IPS-18a (cell line): ENCODE data around the gene AP1S1.
A peak's percentile ranks its signal among the peaks of the same experiment; 100 is the strongest.

Experiments used
- H3K27ac ChIP-seq: one replicate; pipeline ENCODE4 v1.5.1; 2013; ENCODE audit warnings: low read length
- H3K27me3 ChIP-seq: one replicate; pipeline ENCODE4 v1.6.1; 2013; ENCODE audit warnings: mild to moderate bottlenecking, low read length; ENCODE audit not compliant: control insufficient read depth, insufficient read depth
- H3K36me3 ChIP-seq: one replicate; pipeline ENCODE4 v1.6.1; 2013; ENCODE audit warnings: low read depth, low read length; ENCODE audit not compliant: control insufficient read depth
- H3K4me1 ChIP-seq: one replicate; pipeline ENCODE4 v1.6.1; 2013; ENCODE audit warnings: low read depth, low read length; ENCODE audit not compliant: control insufficient read depth
- H3K4me3 ChIP-seq: one replicate; pipeline ENCODE4 v1.5.1; 2013; ENCODE audit warnings: low read length
- H3K9ac ChIP-seq: one replicate; pipeline ENCODE4 v1.6.1; 2013; ENCODE audit warnings: mild to moderate bottlenecking, low read length, moderate library complexity
- H3K9me3 ChIP-seq: one replicate; pipeline ENCODE4 v1.6.1; 2013; ENCODE audit warnings: low read depth, low read length; ENCODE audit not compliant: control insufficient read depth

Gene AP1S1

DNA sequence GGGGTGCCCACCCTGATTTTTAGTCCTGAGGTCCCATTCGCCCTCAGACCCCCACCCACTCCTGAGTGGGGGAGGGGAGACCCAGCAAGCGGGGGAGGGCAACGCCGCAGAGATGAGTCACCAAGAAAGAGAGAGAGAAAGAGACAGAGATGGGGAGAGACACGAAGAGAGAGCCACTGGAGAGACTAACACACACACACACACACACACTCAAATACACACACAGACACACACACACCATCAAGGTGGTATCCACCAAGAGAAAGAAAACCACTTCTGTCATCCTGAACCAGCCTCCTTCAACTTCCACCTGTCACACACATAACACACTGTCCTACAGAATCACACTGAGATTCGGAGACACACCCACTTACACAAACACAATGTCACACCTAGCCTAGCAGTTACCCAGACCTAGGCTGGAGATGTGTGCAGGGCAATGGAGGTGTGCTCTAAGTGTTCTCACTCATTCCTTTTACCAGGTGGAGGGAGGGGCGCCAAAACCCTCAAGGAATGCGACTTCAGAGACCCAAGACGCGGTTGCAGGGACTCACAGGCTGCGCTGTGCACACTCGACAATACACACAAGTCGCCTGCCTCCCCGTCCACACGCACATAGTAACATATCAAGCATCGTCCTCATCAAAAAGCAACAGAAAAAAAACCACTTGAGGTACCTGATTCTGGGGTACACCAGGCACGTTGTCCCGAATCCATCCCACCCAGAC is 15.0 kb downstream of the AP1S1 start:
- H3K4me3 ChIP-seq, result peak overlapping the region; percentile 49
- peaks cover 96% of the 10 kb centered on the region for H3K27me3 ChIP-seq
- no peaks in the 10 kb centered on the region for H3K9me3 ChIP-seq
- H3K9ac ChIP-seq, result no peak overlapping the region
- H3K4me1 ChIP-seq, result peaks cover 53% of the 10 kb centered on the region
- H3K27ac ChIP-seq, result no peak overlapping the region
- H3K36me3 ChIP-seq, result no peaks in the 10 kb centered on the region

DNA sequence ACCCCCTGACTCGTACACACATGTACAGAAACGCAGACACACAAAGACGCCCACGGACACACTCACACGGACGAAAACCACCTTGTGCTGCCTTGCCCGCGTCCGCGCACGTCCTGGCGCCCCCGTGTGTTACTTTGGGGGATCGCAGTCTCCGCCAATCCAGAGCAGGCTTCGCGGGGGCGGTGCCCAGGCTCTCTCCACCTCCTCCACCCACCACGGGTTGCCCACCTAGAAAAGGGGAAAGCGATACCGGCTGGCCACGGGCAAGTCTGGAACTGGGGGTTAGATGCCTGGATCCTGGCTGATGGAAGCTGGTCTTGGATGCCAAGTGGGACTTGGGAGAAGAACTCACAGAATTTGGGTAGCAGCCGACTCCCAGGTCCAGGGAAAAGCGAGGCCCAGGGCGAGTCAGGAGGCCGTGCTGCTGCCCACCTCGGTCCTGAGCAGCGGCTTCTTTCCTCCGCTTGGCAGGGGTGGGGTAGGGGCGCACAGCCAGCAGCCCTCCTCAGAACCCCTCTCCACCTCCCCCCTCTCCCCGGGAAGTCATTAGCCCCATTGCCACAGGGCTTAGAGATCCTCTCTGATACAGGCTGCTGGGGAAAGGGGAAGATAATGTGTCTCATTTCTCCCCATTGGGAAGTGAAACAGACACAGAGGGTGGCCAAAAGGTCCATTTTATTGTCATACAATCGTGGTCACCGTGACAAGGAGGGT is 15.7 kb downstream of the AP1S1 start:
- Histone ChIP-seq H3K9me3 (no peaks in the 10 kb centered on the region), H3K4me3 (peak overlapping the region; percentile 42), H3K4me1 (peaks cover 48% of the 10 kb centered on the region), H3K9ac (no peak overlapping the region), H3K27ac (no peak overlapping the region), H3K36me3 (no peaks in the 10 kb centered on the region), H3K27me3 (peaks cover 96% of the 10 kb centered on the region)

DNA sequence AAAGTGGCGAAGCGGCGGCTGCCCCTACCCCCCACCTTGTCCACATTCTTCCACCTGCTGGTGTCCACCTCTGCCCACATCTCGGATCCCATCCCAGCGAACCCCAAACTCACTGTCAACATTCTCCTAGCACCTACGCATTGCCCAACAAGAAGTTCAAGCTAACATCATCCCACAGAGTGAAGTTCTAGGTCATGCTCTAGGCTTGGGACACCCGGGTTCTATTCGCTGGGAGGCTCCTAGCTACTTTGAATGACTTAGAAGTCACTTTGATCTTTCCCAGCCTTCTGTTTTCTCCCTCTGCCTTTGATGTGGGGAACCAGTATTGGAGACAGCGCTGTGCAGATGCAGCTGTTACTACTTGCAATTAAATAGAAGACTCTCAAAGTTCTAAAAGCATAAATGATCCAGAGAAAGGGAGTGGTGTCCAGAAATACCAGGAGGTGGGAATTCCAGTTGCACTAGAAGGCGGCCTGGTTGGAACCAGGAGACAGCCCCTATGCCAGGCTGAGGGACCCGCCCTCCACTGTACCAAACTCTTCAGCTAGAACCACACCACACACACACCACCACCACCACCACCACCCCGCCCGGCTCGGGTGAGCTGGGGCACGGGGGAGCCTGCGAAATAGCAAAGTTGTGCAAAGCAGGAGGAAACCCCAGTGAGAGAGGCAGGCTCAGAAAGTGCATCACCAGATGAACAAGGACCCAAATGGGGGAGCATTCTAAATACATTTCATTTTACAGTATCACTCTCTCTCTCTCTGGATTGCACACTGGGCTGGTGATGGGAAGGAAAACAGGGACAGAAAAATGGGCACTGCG is 16.6 kb downstream of the AP1S1 start:
- Histone ChIP-seq H3K4me1 (peaks cover 44% of the 10 kb centered on the region), H3K4me3 (no peak overlapping the region), H3K27ac (no peak overlapping the region), H3K27me3 (peaks cover 97% of the 10 kb centered on the region), H3K36me3 (no peaks in the 10 kb centered on the region), H3K9ac (no peak overlapping the region), H3K9me3 (no peaks in the 10 kb centered on the region)

DNA sequence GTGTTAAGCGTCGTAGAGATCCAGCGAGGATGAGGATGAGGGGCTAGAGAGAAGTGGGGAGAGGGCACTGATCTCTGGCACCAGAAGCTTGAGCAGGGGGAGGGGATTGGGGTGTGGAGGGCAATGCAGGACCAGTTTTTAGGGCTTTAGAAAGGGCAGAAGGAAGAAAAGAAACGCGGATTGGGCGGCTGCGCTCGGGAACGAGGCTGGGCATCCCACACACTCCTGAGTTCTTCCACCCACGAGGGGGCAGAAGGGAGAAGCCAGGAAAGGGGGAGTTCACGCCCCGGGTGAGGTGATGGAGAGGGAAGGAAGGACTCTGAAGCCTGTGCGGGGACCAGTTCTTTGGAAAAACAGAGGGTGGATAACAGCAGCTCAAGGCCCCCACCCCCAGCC is 17.2 kb downstream of the AP1S1 start:
- peaks cover 98% of the 10 kb centered on the region for H3K27me3 ChIP-seq
- no peaks in the 10 kb centered on the region for H3K9me3 ChIP-seq
- H3K9ac ChIP-seq, result no peak overlapping the region
- peak overlapping the region; percentile 46 for H3K4me3 ChIP-seq
- H3K27ac ChIP-seq, result no peak overlapping the region
- H3K36me3 ChIP-seq, result no peaks in the 10 kb centered on the region
- H3K4me1 ChIP-seq, result peaks cover 41% of the 10 kb centered on the region

DNA sequence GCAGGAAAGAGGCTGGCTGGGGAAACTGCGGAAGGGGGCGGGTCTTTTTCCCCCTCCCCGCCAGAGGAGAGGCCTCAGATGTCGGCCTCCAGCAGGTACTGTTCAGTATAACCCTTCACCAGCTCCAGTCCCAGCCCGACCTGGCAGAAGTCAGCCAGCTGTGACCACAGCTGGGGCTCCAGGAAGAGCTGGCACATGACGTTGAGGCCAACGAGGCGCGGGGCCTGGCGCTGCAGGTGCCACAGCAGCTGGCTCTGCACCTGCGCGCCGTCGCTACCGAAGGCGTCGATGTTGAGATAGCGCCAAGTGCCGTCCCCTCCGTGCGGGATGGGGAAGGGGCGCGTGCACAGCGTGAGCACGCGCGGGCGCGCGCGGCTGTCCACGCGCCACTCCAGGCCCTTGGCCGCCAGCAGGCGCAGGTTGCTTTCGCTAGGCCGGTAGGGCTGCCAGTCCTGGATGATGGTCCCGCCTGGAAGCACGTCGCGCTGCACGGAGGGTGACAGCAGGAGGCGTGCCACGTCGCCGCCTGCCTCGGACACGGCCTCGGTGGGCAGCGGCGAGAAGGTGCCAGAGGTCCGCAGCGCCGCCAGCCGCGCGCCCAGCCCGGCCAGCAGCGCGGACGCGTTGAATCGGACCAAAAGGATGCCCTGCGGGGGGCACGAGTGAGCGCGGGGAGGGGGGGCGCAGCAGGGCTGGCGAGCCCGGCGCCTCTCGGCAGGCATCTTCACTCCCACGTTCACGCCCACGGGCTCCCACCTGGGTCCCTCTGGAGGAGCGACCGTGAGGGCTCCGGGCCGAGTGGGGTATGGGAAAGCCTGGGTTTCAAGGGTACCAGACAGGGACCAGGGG is 18.0 kb downstream of the AP1S1 start:
- peak overlapping the region; percentile 46 for H3K4me3 ChIP-seq
- no peak overlapping the region for H3K9ac ChIP-seq
- H3K36me3 ChIP-seq, result no peaks in the 10 kb centered on the region
- peaks cover 100% of the 10 kb centered on the region for H3K27me3 ChIP-seq
- no peak overlapping the region for H3K27ac ChIP-seq
- H3K4me1 ChIP-seq, result peaks cover 37% of the 10 kb centered on the region
- H3K9me3 ChIP-seq, result no peaks in the 10 kb centered on the region

DNA sequence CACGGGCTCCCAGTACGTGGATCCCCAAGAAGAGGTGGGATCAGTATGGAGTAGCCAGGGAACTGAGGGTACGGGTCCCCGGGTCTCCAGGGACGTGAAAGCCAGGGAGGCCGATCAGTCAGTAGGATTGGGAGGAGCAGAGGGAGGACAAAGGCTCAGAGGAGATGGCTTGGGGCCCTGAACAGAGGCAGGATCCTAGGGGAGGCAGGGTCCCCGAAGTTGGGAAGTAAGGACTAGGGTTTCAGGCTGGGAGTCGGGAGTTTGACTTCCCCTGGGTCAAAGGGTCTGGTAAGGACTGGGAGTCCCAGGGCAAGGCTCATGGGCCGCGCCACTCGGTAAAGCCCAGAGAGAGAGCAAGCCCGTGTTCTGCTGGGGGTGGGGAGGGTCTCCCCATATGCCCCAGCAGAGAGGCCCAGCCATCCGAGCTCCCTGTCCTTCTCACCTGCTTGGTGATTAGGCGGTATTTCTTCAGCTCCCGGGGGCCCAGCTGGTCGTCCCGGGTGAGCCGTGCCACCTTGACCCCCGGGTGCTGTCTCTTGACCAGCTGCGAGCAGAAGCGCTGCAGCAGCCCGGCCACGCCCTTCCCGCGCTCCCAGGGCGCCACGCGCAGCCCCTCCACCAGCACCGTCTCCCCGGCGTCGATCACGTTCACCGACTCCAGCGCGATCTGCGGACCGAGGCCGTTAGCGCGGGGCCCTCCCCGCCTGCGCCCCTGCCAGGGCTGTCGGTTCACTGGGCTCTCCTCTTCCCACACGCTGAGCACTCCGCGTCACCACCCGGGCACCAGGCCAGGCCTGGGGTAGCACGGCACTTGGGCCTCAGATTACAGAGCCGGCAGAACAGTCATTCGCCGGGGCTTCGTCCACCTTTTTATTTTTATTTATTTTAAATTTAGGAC is 18.8 kb downstream of the AP1S1 start:
- Histone ChIP-seq H3K27me3 (peaks cover 100% of the 10 kb centered on the region), H3K9ac (no peak overlapping the region), H3K4me1 (peaks cover 31% of the 10 kb centered on the region), H3K27ac (no peak overlapping the region), H3K9me3 (no peaks in the 10 kb centered on the region), H3K4me3 (peak overlapping the region; percentile 46), H3K36me3 (no peaks in the 10 kb centered on the region)

DNA sequence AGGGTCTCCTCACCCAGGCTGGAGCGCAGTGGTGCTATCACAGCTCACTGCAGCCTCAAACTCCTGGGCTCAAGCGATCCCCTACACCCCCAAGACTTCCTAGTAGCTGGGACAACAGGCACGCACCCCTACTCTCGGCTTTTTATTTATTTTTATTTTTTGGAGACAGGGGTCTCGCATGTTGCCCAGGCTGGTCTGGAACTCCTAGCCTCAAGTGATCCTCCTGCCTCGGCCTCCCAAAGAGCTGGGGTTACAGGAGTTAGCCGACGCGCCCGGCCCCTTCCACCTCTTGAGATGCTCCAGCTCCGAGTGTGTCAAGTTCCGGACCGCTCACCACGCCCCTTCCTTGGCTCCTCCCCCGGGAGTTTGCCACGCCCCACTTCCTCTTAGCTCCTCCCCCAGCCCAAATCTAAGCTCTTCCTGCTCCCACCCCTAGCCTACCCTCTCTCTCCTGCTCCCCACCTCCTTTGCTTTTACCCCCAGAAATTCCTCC is 19.5 kb downstream of the AP1S1 start:
- no peaks in the 10 kb centered on the region for H3K36me3 ChIP-seq
- H3K4me3 ChIP-seq, result peak overlapping the region; percentile 59
- H3K4me1 ChIP-seq, result peaks cover 25% of the 10 kb centered on the region
- H3K27ac ChIP-seq, result no peak overlapping the region
- peaks cover 100% of the 10 kb centered on the region for H3K27me3 ChIP-seq
- no peaks in the 10 kb centered on the region for H3K9me3 ChIP-seq
- H3K9ac ChIP-seq, result no peak overlapping the region

DNA sequence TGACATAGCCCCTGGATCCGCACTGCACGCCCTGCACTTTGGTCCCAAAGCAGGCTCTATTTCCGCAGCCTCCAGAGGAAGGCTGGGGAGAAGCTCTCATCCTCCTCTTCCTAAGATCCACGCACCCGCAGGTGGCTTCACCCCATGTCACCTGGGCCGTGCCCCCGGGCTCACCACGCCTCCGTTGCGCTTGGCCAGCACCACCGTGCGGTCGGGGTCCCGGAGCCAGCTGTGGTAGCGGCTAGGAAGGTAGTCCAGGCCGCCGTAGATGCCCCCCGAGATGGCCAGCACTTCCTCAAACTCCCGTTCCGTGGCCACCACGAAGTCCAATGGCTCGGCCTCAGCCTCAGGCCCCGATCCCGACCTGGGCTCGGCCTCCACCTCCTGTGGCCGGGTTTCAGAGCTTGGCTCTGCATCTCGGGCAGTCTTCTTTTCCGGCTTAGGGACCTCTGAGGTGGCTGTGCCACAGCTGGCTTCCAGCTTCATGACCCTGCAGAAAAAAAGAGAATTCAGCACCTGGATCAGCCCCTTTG is 20.1 kb downstream of the AP1S1 start:
- Histone ChIP-seq H3K4me1 (peaks cover 21% of the 10 kb centered on the region), H3K36me3 (no peaks in the 10 kb centered on the region), H3K27ac (no peak overlapping the region), H3K4me3 (peak overlapping the region; percentile 59), H3K27me3 (peaks cover 99% of the 10 kb centered on the region), H3K9ac (no peak overlapping the region), H3K9me3 (no peaks in the 10 kb centered on the region)

DNA sequence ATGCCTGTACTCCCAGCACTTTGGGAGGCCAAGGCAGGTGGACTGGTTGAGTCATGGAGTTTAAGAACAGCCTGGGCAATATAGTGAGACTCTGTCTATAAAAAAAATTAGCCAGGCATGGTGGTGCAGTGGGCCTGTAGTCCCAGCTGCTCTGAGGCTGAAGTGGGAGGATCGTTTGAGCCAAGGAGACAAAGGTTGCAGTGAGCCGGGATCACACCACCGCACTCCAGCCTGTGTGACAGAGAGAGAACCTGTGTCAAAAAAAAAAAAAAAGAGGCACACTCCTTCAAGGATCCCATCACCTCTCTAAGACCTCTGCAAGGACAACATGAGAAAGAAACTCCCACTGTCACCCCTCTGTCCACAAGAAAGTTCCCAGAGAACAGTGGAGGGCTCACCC is 21.4 kb downstream of the AP1S1 start:
- no peaks in the 10 kb centered on the region for H3K36me3 ChIP-seq
- H3K27me3 ChIP-seq, result peaks cover 99% of the 10 kb centered on the region
- H3K27ac ChIP-seq, result no peak overlapping the region
- H3K9ac ChIP-seq, result no peak overlapping the region
- no peak overlapping the region for H3K4me3 ChIP-seq
- H3K4me1 ChIP-seq, result peaks cover 15% of the 10 kb centered on the region
- H3K9me3 ChIP-seq, result no peaks in the 10 kb centered on the region

DNA sequence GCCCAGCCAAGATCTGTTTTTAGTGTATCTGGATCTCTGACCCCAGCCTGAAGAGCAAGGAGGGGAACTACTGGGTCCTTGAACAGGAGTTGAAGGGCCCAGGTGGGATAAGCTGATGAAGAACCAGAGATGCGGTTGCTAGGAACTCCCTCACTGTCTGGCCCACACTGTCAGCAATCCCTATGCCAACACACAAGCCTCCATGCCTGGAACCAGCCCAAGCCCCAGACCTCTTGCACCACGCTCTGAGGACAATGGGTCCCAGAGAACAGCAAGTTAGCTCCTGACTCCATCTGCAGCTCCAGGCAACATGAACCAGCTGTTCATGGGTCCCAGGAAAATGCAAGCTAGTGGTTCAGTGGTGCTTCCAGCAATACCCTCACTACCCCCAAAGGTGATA is 23.4 kb downstream of the AP1S1 start:
- Histone ChIP-seq H3K9ac (no peak overlapping the region), H3K27me3 (peaks cover 85% of the 10 kb centered on the region), H3K4me1 (peaks cover 9% of the 10 kb centered on the region), H3K4me3 (no peak overlapping the region), H3K36me3 (no peaks in the 10 kb centered on the region), H3K27ac (no peak overlapping the region), H3K9me3 (no peaks in the 10 kb centered on the region)
